HG03460 (cell line): Measurements from ENCODE around the gene NDUFS7.

Experiments
- ATAC-seq: cut with Tn5 transposase; IDR thresholded peaks from one replicate; pipeline ENCODE4 v1.9.1; 2021; ENCODE audit not compliant: unreplicated experiment

Gene NDUFS7

GRCh38 chr19:1364070-1364704 lies 19.5 kb upstream of the NDUFS7 start:
- ATAC-seq, result no peak

GRCh38 chr19:1365319-1366269 lies 18.1 kb upstream of the NDUFS7 start:
- ATAC-seq, result no peak

- ATAC-seq, result no peak
These were observed 17.4 kb upstream of the NDUFS7 start for GRCh38 chr19:1366296-1366695.

GRCh38 chr19:1366899-1367870 lies 16.5 kb upstream of the NDUFS7 start:
- no peak for ATAC-seq

GRCh38 chr19:1369214-1369805 lies 14.4 kb upstream of the NDUFS7 start:
- ATAC-seq, result no peak

GRCh38 chr19:1370579-1371361 lies 12.9 kb upstream of the NDUFS7 start:
- no peak for ATAC-seq

GRCh38 chr19:1373042-1373533 lies 10.6 kb upstream of the NDUFS7 start:
- no peak for ATAC-seq

GRCh38 chr19:1373534-1374249 lies 10.0 kb upstream of the NDUFS7 start:
- ATAC-seq, result no peak

- ATAC-seq, result no peak
These were observed 9.5 kb upstream of the NDUFS7 start for GRCh38 chr19:1374250-1374577.

GRCh38 chr19:1376415-1376805 lies 7.3 kb upstream of the NDUFS7 start:
- no peak for ATAC-seq

- no peak for ATAC-seq
These were observed 6.3 kb upstream of the NDUFS7 start for GRCh38 chr19:1377176-1377964.

- no peak for ATAC-seq
These were observed 5.5 kb upstream of the NDUFS7 start for GRCh38 chr19:1377965-1378785.

GRCh38 chr19:1379126-1379905 lies 4.4 kb upstream of the NDUFS7 start:
- ATAC-seq, result no peak

GRCh38 chr19:1379961-1380489 lies 3.7 kb upstream of the NDUFS7 start:
- no peak for ATAC-seq

GRCh38 chr19:1382250-1382649 lies 1.5 kb upstream of the NDUFS7 start:
- ATAC-seq, result no peak

- ATAC-seq, result no peak
These were observed 743 bp upstream of the NDUFS7 start for GRCh38 chr19:1383017-1383311.

- no peak for ATAC-seq
These were observed 367 bp downstream of the NDUFS7 start for GRCh38 chr19:1384085-1384462.
